ENCODE results near the gene ITGBL1. TPM values are rescaled to one million over a fixed set of nuclear protein-coding genes. Genes with fewer than 3 reads are reported as not detected.

The ITGBL1 gene
- total and polyA plus RNA-seq, 2 of the 13 experiments (the other 11 are each of a cell fraction or from before 2014, with no cell fraction given) = 0.02 TPM; not detected in 1

DNA sequence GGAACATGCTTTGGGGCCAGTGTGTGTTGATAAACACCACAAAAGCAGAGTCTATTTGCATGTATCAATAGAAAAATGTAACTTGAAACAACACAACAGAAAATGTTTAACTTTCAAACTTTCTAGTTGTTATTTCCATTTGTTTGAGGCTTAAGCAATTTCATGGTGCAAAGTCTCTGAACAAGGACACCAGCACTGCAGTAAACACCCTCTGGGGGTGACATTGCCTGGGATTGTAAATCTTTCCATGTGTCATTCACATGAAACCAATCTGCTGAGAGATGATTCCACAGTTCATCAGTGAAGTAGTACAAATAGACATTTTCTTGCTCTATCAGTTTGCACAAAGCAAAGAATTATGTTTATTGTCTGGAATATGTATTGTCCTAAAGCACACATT, 124.5 kb downstream of the ITGBL1 start (continued):
- TF ChIP-seq ZNF331 (CRISPR knock-in tag; IDR thresholded peaks at IDR 0.05) = peak; percentile 27; the same call in 1 of the 2 replicates
- TF ChIP-seq SOX6 (IDR thresholded peaks at IDR 0.05) = no peak
- TF ChIP-seq SOX6 (CRISPR knock-in tag; IDR thresholded peaks at IDR 0.05) = peak; percentile 94
- no peak for TF ChIP-seq KDM5A (IDR thresholded peaks at IDR 0.05; ENCODE audit: borderline replicate concordance, low read length)
- no peak for TF ChIP-seq EED (CRISPR knock-in tag; IDR thresholded peaks at IDR 0.05)
- TF ChIP-seq ZFY (CRISPR knock-in tag; IDR thresholded peaks at IDR 0.05) = no peak
- TF ChIP-seq STAG1 (CRISPR knock-in tag; IDR thresholded peaks at IDR 0.05) = 0 out of 2 replicates have a peak, but pooled peaks have one; percentile 16
- no peak for TF ChIP-seq NR2F6 (IDR thresholded peaks at IDR 0.05)
- TF ChIP-seq NR2F6 (CRISPR knock-in tag; IDR thresholded peaks at IDR 0.05) = 0 out of 2 replicates have a peak, but pooled peaks have one; percentile 16
- TF ChIP-seq MTF2 (CRISPR knock-in tag; IDR thresholded peaks at IDR 0.05; ENCODE audit: borderline replicate concordance) = no peak
- TF ChIP-seq, protein P1, sequence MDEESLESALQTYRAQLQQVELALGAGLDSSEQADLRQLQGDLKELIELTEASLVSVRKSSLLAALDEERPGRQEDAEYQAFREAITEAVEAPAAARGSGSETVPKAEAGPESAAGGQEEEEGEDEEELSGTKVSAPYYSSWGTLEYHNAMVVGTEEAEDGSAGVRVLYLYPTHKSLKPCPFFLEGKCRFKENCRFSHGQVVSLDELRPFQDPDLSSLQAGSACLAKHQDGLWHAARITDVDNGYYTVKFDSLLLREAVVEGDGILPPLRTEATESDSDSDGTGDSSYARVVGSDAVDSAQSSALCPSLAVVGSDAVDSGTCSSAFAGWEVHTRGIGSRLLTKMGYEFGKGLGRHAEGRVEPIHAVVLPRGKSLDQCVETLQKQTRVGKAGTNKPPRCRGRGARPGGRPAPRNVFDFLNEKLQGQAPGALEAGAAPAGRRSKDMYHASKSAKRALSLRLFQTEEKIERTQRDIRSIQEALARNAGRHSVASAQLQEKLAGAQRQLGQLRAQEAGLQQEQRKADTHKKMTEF (CRISPR knock-in tag; IDR thresholded peaks at IDR 0.05) = peak; percentile 72; the same call in 1 of the 2 replicates
- TF ChIP-seq, protein P2, sequence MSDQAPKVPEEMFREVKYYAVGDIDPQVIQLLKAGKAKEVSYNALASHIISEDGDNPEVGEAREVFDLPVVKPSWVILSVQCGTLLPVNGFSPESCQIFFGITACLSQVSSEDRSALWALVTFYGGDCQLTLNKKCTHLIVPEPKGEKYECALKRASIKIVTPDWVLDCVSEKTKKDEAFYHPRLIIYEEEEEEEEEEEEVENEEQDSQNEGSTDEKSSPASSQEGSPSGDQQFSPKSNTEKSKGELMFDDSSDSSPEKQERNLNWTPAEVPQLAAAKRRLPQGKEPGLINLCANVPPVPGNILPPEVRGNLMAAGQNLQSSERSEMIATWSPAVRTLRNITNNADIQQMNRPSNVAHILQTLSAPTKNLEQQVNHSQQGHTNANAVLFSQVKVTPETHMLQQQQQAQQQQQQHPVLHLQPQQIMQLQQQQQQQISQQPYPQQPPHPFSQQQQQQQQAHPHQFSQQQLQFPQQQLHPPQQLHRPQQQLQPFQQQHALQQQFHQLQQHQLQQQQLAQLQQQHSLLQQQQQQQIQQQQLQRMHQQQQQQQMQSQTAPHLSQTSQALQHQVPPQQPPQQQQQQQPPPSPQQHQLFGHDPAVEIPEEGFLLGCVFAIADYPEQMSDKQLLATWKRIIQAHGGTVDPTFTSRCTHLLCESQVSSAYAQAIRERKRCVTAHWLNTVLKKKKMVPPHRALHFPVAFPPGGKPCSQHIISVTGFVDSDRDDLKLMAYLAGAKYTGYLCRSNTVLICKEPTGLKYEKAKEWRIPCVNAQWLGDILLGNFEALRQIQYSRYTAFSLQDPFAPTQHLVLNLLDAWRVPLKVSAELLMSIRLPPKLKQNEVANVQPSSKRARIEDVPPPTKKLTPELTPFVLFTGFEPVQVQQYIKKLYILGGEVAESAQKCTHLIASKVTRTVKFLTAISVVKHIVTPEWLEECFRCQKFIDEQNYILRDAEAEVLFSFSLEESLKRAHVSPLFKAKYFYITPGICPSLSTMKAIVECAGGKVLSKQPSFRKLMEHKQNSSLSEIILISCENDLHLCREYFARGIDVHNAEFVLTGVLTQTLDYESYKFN (CRISPR knock-in tag; conservative IDR thresholded peaks at IDR 0.05) = peak; percentile 88
- no peak for TF ChIP-seq U2AF1 (optimal IDR thresholded peaks at IDR 0.05; ENCODE audit: low read depth, low read length)
- TF ChIP-seq HOXA3 (CRISPR knock-in tag; IDR thresholded peaks at IDR 0.05) = no peak
- no peak for TF ChIP-seq RELA (CRISPR knock-in tag; IDR thresholded peaks at IDR 0.05)
- TF ChIP-seq, protein P3, sequence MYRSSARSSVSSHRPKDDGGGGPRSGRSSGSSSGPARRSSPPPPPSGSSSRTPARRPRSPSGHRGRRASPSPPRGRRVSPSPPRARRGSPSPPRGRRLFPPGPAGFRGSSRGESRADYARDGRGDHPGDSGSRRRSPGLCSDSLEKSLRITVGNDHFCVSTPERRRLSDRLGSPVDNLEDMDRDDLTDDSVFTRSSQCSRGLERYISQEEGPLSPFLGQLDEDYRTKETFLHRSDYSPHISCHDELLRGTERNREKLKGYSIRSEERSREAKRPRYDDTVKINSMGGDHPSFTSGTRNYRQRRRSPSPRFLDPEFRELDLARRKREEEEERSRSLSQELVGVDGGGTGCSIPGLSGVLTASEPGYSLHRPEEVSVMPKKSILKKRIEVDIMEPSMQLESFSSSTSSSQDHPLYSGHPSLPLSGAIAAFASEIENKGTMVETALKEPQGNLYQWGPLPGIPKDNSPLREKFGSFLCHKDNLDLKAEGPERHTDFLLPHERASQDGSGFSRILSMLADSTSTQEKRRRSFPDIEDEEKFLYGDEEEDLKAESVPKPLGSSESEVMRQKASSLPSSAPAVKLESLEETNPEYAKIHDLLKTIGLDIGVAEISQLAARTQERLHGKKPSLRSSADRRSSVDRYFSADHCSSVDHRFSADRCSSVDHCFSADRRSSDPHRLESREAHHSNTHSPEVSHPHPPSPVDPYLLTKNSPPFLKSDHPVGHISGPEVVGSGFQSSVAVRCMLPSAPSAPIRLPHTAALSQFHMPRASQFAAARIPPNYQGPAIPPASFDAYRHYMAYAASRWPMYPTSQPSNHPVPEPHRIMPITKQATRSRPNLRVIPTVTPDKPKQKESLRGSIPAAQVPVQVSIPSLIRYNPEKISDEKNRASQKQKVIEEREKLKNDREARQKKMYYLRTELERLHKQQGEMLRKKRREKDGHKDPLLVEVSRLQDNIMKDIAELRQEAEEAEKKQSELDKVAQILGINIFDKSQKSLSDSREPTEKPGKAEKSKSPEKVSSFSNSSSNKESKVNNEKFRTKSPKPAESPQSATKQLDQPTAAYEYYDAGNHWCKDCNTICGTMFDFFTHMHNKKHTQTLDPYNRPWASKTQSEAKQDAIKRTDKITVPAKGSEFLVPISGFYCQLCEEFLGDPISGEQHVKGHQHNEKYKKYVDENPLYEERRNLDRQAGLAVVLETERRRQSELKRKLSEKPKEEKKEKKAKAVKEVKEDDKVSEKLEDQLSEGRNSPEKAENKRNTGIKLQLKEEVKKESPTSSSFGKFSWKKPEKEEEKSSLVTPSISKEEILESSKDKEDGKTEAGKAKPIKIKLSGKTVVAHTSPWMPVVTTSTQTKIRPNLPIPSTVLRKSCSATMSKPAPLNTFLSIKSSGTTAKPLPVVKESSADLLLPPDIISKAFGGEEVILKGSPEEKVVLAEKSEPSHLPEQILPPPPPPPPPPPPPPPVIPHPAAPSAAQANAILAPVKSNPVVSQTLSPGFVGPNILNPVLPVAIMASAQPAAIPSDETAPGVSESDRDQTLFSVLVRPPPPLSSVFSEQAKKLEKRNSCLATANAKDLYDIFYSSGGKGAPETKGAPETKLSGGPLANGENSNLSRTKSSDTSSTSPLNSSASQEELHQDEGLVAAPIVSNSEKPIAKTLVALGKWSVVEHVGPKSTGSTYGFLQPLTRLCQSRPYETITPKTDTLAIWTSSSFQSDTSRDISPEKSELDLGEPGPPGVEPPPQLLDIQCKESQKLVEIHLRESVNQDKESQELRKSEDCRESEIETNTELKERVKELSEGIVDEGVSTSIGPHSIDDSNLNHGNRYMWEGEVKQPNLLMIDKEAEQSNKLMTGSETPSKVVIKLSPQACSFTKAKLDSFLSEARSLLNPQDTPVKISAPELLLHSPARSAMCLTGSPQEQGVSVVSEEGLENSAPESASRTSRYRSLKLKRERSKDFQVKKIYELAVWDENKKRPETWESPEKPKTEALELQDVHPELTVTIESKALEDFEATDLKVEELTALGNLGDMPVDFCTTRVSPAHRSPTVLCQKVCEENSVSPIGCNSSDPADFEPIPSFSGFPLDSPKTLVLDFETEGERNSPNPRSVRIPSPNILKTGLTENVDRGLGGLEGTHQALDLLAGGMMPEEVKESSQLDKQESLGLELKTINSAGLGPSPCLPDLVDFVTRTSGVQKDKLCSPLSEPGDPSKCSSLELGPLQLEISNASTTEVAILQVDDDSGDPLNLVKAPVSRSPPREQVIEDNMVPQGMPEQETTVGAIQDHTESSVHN (CRISPR knock-in tag; IDR thresholded peaks at IDR 0.05) = no peak

Measured in HepG2 (cell line).